GM13977 (cell line): Measurements from ENCODE around the gene EPS8.

Experiments
- DNase-seq: peaks from one replicate; pipeline ENCODE4 v3.0.0; 2012; ENCODE audit warnings: low spot score
- in situ Hi-C: fragments of 300-500 bp; cut with MboI; formaldehyde crosslinking; loops from one replicate; pipeline ENCODE4 v1.12.0; 2022; ENCODE audit warnings: low sequenced_read_pairs, low pct_unique_long_range_greater_than_20kb, mixed read lengths, inconsistent platforms; ENCODE audit not compliant: unreplicated experiment
- TF ChIP-seq, protein P1 (sequence below): IDR thresholded peaks from 2 replicates; pipeline ENCODE4 v1.5.1; 2012; ENCODE audit warnings: mild to moderate bottlenecking, control low read depth; ENCODE audit not compliant: insufficient read depth; ENCODE audit errors: extremely low read depth, missing control alignments

Gene EPS8

DNA sequence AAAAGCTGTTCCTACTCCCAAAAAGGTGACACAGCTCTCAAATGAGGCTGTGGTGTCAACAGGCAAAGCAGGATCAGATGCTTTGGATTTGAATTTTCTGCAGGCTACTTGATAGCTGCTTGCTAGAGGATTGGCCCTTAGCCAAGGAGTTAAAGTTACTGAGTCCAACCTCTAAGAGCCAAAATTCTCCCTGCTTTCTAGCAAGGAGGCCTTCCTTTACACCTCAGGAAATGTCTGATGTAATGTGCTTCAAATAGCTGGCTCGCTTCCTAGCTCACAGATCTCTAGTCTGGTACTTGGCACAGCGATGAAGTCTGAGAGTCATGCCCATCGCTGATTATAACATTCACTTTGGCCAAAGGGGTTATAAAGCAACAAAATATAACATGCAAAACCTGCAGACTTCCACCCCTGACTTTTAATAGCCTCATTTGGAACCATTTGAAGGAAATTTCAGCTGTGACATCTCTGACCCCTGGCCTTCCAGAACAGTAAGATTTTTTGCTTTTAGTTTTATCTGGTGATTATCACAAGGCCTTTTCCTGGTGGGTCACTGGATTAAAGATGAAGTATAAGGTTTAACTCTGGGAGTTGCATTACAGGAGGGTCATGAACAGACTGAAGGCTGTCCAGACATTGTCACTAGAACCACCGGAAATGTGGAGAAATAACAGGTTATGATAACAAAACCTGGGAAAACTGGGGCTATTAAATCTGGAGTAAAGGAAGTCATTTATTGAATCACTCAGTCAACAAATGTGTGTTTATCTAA, 189.7 kb downstream of the EPS8 start:
- DNase-seq, result no peak
- in situ Hi-C loops, result loop anchor here (10.0 kb wide), 1 partner anchor 255 kb away; no protein-coding TSS in a partner anchor
- TF ChIP-seq, protein P1, sequence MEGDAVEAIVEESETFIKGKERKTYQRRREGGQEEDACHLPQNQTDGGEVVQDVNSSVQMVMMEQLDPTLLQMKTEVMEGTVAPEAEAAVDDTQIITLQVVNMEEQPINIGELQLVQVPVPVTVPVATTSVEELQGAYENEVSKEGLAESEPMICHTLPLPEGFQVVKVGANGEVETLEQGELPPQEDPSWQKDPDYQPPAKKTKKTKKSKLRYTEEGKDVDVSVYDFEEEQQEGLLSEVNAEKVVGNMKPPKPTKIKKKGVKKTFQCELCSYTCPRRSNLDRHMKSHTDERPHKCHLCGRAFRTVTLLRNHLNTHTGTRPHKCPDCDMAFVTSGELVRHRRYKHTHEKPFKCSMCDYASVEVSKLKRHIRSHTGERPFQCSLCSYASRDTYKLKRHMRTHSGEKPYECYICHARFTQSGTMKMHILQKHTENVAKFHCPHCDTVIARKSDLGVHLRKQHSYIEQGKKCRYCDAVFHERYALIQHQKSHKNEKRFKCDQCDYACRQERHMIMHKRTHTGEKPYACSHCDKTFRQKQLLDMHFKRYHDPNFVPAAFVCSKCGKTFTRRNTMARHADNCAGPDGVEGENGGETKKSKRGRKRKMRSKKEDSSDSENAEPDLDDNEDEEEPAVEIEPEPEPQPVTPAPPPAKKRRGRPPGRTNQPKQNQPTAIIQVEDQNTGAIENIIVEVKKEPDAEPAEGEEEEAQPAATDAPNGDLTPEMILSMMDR, result no peak

GRCh38 chr12:15597125-15597830, 191.9 kb downstream of the EPS8 start:
- no peak for DNase-seq
- in situ Hi-C loops, result loop anchor here (10.0 kb wide), 1 partner anchor 258 kb away; no protein-coding TSS in a partner anchor
- TF ChIP-seq, protein P1, result no peak

GRCh38 chr12:15596174-15596573, 193.0 kb downstream of the EPS8 start:
- no peak for DNase-seq
- in situ Hi-C loops, result loop anchor here (10.0 kb wide), 1 partner anchor 259 kb away; no protein-coding TSS in a partner anchor
- TF ChIP-seq, protein P1, result no peak

- in situ Hi-C loops, result loop anchor here (10.0 kb wide), 1 partner anchor 262 kb away; no protein-coding TSS in a partner anchor
Measured at GRCh38 chr12:15592934-15593333, 196.3 kb downstream of the EPS8 start.

DNA sequence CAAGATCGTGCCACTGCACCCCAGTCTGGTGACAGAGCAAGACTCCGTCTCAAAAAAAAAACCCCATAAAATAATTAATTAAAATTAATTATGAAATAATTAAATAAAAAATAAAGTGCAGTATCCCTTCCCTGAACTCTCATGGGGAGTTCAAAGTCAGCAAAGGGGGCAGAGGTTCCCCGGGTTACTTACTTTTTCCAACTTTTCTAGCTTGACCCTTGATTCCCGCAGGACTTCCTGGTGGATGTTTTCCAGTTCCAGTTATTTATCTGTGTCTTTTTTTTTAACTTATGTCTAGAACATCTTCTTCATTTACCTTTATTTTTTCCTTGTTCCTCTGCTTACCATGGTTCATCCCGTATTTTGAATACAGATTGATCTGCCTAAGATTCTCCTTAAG, 197.4 kb downstream of the EPS8 start:
- TF ChIP-seq, protein P1, result no peak
- DNase-seq, result no peak
- in situ Hi-C loops, result loop anchor here (10.0 kb wide), 1 partner anchor 263 kb away; no protein-coding TSS in a partner anchor

More at GRCh38 chr12:15592934-15593333, 196.3 kb downstream of the EPS8 start:
- TF ChIP-seq, protein P1, result no peak
- DNase-seq, result no peak

GRCh38 chr12:15590180-15590826, 198.9 kb downstream of the EPS8 start:
- in situ Hi-C loops, result loop anchor here (10.0 kb wide), 1 partner anchor 264 kb away; no protein-coding TSS in a partner anchor
- TF ChIP-seq, protein P1, result peak; percentile 84
- DNase-seq, result peak; percentile 71
